HepG2 (cell line): ENCODE measurements around the gene LGALS4. TPM values are rescaled to one million over a fixed set of nuclear protein-coding genes. Genes with fewer than 3 reads are reported as not detected.

Source experiments
- ARID2 ChIP-seq: sonication (generic); formaldehyde crosslinking; IDR thresholded peaks from 2 replicates; pipeline ENCODE4 v1.8.1; 2022; ENCODE audit warnings: mild to moderate bottlenecking, missing genetic modification reagents, borderline replicate concordance
- MBD4 ChIP-seq: IDR thresholded peaks from 2 replicates; pipeline ENCODE4 v1.6.1; 2012; ENCODE audit warnings: low read length, inconsistent platforms, borderline replicate concordance
- MXI1 ChIP-seq: IDR thresholded peaks from 3 replicates; pipeline ENCODE4 v1.6.1; 2012; ENCODE audit warnings: low read depth, low read length, inconsistent platforms, borderline replicate concordance
- PLRG1 ChIP-seq: fragments of 450-650 bp; conservative IDR thresholded peaks from 2 replicates; pipeline ENCODE4 v1.6.1; 2016
- SMARCE1 ChIP-seq: fragments of 450-650 bp; IDR thresholded peaks from 2 replicates; pipeline ENCODE4 v1.6.1; 2017; ENCODE audit warnings: borderline replicate concordance
- ZBTB7A ChIP-seq: sonication (generic); formaldehyde crosslinking; IDR thresholded peaks from 2 replicates; pipeline ENCODE4 v1.8.0; 2022; ENCODE audit warnings: mild to moderate bottlenecking, missing genetic modification reagents
- ZBTB8A ChIP-seq: sonication (generic); formaldehyde crosslinking; IDR thresholded peaks from 2 replicates; pipeline ENCODE4 v1.4.0; 2020; ENCODE audit warnings: mild to moderate bottlenecking, low read depth, missing genetic modification reagents, borderline replicate concordance
- ZC3H4 ChIP-seq: sonication (generic); formaldehyde crosslinking; IDR thresholded peaks from 2 replicates; pipeline ENCODE4 v1.4.0; 2020; ENCODE audit warnings: missing genetic modification reagents, borderline replicate concordance
- ZNF143 ChIP-seq: sonication (generic); formaldehyde crosslinking; IDR thresholded peaks from 2 replicates; pipeline ENCODE4 v1.4.0; 2020; ENCODE audit warnings: missing genetic modification reagents
- ZNF260 ChIP-seq: sonication (generic); formaldehyde crosslinking; IDR thresholded peaks from 2 replicates; pipeline ENCODE4 v1.4.0; 2020; ENCODE audit warnings: missing genetic modification reagents, low read depth, mild to moderate bottlenecking, borderline replicate concordance
- ZNF431 ChIP-seq: sonication (generic); formaldehyde crosslinking; IDR thresholded peaks from 2 replicates; pipeline ENCODE4 v1.9.0; 2022; ENCODE audit warnings: missing genetic modification reagents, low read depth, mild to moderate bottlenecking, borderline replicate concordance
- ZNF484 ChIP-seq: sonication (generic); formaldehyde crosslinking; IDR thresholded peaks from 2 replicates; pipeline ENCODE4 v1.5.1; 2020; ENCODE audit warnings: mild to moderate bottlenecking, low read depth, missing genetic modification reagents, borderline replicate concordance
- ZNF510 ChIP-seq: sonication (generic); formaldehyde crosslinking; IDR thresholded peaks from 2 replicates; pipeline ENCODE4 v1.4.0; 2020; ENCODE audit warnings: low read depth, mild to moderate bottlenecking, missing genetic modification reagents
- ZNF547 ChIP-seq: sonication (generic); formaldehyde crosslinking; IDR thresholded peaks from 2 replicates; pipeline ENCODE4 v1.5.1; 2020; ENCODE audit warnings: mild to moderate bottlenecking, missing genetic modification reagents
- ZNF878 ChIP-seq: sonication (generic); formaldehyde crosslinking; IDR thresholded peaks from 2 replicates; pipeline ENCODE4 v1.8.1; 2023; ENCODE audit warnings: mild to moderate bottlenecking, missing genetic modification reagents, moderate library complexity
- ZNF879 ChIP-seq: sonication (generic); formaldehyde crosslinking; IDR thresholded peaks from 2 replicates; pipeline ENCODE4 v1.8.1; 2023; ENCODE audit warnings: missing genetic modification reagents
- polyA plus RNA-seq, 8 experiments: library from polyadenylated mRNA; depleted of rRNA in 3 of 8; stranded (reverse) in 7 of 8; unstranded in 1 of 8; fragments of >200 nt; fragmentation: Illumina TruSeq in 4 of 8; extraction: Trizol in 4 of 8; gene quantifications; 2 replicates each; pipeline versions ENCODE4 v1.2.1 to v1.2.3, GENCODE V29; 2011 to 2016; ENCODE audit warnings: low read depth in 4 of 8, missing spikeins in 1 of 8, mixed read lengths in 1 of 8; ENCODE audit not compliant: insufficient read depth in 1 of 8
- total RNA-seq, 5 experiments: library from RNA; depleted of rRNA; stranded (reverse); fragments of >200 nt; fragmentation: Illumina TruSeq; extraction: Trizol; gene quantifications; 2 replicates each; pipeline ENCODE4 v1.2.3, GENCODE V29; 2016; ENCODE audit warnings: low read depth in 1 of 5
- TF ChIP-seq, protein P1 (sequence below): sonication (generic); formaldehyde crosslinking; IDR thresholded peaks from 2 replicates; pipeline ENCODE4 v1.8.0; 2022; ENCODE audit warnings: low read depth, missing genetic modification reagents
- TF ChIP-seq, protein P2 (sequence below): sonication (generic); formaldehyde crosslinking; IDR thresholded peaks from 2 replicates; pipeline ENCODE4 v1.4.0; 2020; ENCODE audit warnings: low read depth, mild to moderate bottlenecking, missing genetic modification reagents
- TF ChIP-seq, protein P3 (sequence below), 2 experiments: sonication (generic) in 1 of 2; formaldehyde crosslinking in 1 of 2; IDR thresholded peaks; 2 replicates each; pipeline versions ENCODE4 v1.6.1 to v1.9.0; 2014 to 2022; ENCODE audit warnings: antibody characterized with exemption in 1 of 2, borderline replicate concordance in 1 of 2, inconsistent platforms in 1 of 2, low read depth in 1 of 2, missing genetic modification reagents in 1 of 2

LGALS4 gene
- total and polyA plus RNA-seq, 2 of the 13 experiments (the other 11 are each of a cell fraction or from before 2014, with no cell fraction given): 0.24 to 0.71 TPM

DNA sequence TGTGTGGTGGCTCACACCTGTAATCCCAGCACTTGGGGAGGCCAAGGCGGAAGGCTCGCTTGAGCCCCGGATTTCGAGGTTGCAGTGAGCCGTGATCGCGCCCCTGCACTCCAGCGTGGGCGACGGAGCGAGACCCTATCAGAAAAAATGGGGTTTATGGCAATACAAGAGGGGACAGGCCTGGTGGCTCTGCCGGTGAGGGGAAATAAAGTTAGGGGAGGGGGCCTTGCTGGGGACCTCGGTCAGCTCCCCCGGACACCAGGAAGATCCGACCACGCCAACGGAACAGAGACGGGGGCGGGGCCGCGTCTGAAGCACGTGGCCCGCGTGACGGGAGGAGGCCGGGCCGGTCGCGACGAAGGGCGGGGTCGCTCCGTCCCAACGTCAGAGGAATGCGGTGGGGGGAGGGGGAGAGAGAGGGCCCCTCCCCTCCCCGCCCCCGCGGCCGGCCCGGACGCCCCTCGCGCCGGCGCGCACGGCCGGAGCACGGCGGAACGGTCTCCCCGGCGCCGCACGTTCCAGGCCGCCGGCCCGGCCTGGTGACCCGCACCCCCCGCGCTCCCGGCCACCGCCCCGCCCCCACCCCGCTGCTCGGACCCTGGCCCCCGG, 39.0 kb upstream of the LGALS4 start (continued):
- TF ChIP-seq ARID2: no peak
- no peak for TF ChIP-seq ZNF510 (CRISPR knock-in tag)
- TF ChIP-seq PLRG1: no peak
- TF ChIP-seq, protein P1, sequence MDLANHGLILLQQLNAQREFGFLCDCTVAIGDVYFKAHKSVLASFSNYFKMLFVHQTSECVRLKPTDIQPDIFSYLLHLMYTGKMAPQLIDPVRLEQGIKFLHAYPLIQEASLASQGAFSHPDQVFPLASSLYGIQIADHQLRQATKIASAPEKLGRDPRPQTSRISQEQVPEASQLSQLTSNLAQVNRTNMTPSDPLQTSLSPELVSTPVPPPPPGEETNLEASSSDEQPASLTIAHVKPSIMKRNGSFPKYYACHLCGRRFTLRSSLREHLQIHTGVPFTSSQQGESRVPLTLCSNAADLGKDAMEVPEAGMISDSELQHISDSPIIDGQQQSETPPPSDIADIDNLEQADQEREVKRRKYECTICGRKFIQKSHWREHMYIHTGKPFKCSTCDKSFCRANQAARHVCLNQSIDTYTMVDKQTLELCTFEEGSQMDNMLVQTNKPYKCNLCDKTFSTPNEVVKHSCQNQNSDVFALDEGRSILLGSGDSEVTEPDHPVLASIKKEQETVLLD: peak; percentile 94
- TF ChIP-seq ZBTB8A (CRISPR knock-in tag): no peak
- TF ChIP-seq ZNF547: no peak
- TF ChIP-seq ZNF431 (CRISPR knock-in tag): peak; percentile 47; the same call in 1 of the 2 replicates
- no peak for TF ChIP-seq ZNF879 (CRISPR knock-in tag)
- TF ChIP-seq MXI1: peak; percentile 99
- TF ChIP-seq SMARCE1: no peak
- TF ChIP-seq ZNF878 (CRISPR knock-in tag): no peak
- TF ChIP-seq ZNF143 (CRISPR knock-in tag): no peak
- TF ChIP-seq, protein P2, sequence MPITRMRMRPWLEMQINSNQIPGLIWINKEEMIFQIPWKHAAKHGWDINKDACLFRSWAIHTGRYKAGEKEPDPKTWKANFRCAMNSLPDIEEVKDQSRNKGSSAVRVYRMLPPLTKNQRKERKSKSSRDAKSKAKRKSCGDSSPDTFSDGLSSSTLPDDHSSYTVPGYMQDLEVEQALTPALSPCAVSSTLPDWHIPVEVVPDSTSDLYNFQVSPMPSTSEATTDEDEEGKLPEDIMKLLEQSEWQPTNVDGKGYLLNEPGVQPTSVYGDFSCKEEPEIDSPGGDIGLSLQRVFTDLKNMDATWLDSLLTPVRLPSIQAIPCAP (CRISPR knock-in tag): 0 out of 2 replicates have a peak, but pooled peaks have one; percentile 73
- no peak for TF ChIP-seq MBD4
- TF ChIP-seq ZNF484 (CRISPR knock-in tag): no peak
- TF ChIP-seq ZBTB7A (CRISPR knock-in tag): no peak
- no peak for TF ChIP-seq ZNF260 (CRISPR knock-in tag)
- TF ChIP-seq, protein P3, sequence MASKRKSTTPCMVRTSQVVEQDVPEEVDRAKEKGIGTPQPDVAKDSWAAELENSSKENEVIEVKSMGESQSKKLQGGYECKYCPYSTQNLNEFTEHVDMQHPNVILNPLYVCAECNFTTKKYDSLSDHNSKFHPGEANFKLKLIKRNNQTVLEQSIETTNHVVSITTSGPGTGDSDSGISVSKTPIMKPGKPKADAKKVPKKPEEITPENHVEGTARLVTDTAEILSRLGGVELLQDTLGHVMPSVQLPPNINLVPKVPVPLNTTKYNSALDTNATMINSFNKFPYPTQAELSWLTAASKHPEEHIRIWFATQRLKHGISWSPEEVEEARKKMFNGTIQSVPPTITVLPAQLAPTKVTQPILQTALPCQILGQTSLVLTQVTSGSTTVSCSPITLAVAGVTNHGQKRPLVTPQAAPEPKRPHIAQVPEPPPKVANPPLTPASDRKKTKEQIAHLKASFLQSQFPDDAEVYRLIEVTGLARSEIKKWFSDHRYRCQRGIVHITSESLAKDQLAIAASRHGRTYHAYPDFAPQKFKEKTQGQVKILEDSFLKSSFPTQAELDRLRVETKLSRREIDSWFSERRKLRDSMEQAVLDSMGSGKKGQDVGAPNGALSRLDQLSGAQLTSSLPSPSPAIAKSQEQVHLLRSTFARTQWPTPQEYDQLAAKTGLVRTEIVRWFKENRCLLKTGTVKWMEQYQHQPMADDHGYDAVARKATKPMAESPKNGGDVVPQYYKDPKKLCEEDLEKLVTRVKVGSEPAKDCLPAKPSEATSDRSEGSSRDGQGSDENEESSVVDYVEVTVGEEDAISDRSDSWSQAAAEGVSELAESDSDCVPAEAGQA (IDR thresholded peaks at IDR 0.05; ENCODE audit: low read depth): peak; percentile 24; the same call in 1 of the 2 replicates
- TF ChIP-seq, protein P3 (CRISPR knock-in tag; IDR thresholded peaks at IDR 0.05; ENCODE audit: borderline replicate concordance): no peak
- no peak for TF ChIP-seq ZC3H4 (CRISPR knock-in tag)
